B cell (primary cell): Measurements from ENCODE around the gene RACK1. TPM values are rescaled to one million over a fixed set of nuclear protein-coding genes. Genes with fewer than 3 reads are reported as not detected.

Experiments
- ATAC-seq: fragments of 200-7000 bp; cut with Tn5 transposase; one replicate; pipeline ENCODE4 v1.10.0; 2021; ENCODE audit warnings: low read depth, mild to moderate bottlenecking, moderate number of reproducible peaks, moderate library complexity
- CTCF ChIA-PET: fragments of 350-600 bp; sonication (Branson Sonifier 250); formaldehyde crosslinking; loops from one replicate; lab custom pipeline; 2021; ENCODE audit warnings: antibody characterized with exemption, inconsistent platforms; lab: Charles Lee
- POLR2A ChIA-PET: fragments of 350-600 bp; sonication (Branson Sonifier 250); formaldehyde crosslinking; loops from one replicate; lab custom pipeline; 2021; ENCODE audit warnings: antibody characterized with exemption; lab: Charles Lee
- DNase-seq: peaks from one replicate; pipeline ENCODE4 v3.0.0; 2013
- H2AFZ ChIP-seq: 2 replicates; pipeline ENCODE4 v1.6.1; 2012; ENCODE audit warnings: mild to moderate bottlenecking, low read depth, low read length; ENCODE audit not compliant: insufficient read depth, poor library complexity, severe bottlenecking
- H3K27ac ChIP-seq, 2 donors: 1 replicate in 1 of 2; 2 replicates in 1 of 2; pipeline ENCODE4 v1.5.1; 2012 to 2013; ENCODE audit warnings: low read length in 2 of 2, mild to moderate bottlenecking in 2 of 2, moderate library complexity in 1 of 2
- H3K27me3 ChIP-seq, 4 experiments: fragments of 200-600 bp in 1 of 4; sonication (generic) in 1 of 4; replicated peaks in 1 of 4; 1 replicate in 2 of 4; 2 replicates in 2 of 4; pipeline versions ENCODE4 v1.6.1 to v1.7.0; 2013 to 2016; ENCODE audit warnings: low read length in 3 of 4, mild to moderate bottlenecking in 2 of 4, mixed read lengths in 1 of 4, moderate library complexity in 1 of 4; ENCODE audit not compliant: insufficient read depth in 4 of 4, control insufficient read depth in 3 of 4; ENCODE audit errors: control extremely low read depth in 1 of 4
- H3K36me3 ChIP-seq, 2 experiments: replicated peaks in 1 of 2; 1 replicate in 1 of 2; 2 replicates in 1 of 2; pipeline versions ENCODE4 v1.6.1 to v1.7.1; 2013; ENCODE audit warnings: low read length in 1 of 2; ENCODE audit not compliant: insufficient read depth in 2 of 2, control insufficient read depth in 1 of 2; ENCODE audit errors: control extremely low read depth in 1 of 2, extremely low read depth in 1 of 2
- H3K4me1 ChIP-seq, 2 donors: fragments of 200-600 bp in 1 of 2; sonication (generic) in 1 of 2; 1 replicate in 1 of 2; 2 replicates in 1 of 2; pipeline versions ENCODE4 v1.5.1 to v1.6.1; 2013 to 2017; ENCODE audit warnings: low read length in 2 of 2; ENCODE audit not compliant: control insufficient read depth in 2 of 2, insufficient read depth in 2 of 2
- H3K4me2 ChIP-seq: replicated peaks from 2 replicates; pipeline ENCODE3; 2012; ENCODE audit warnings: mild to moderate bottlenecking, low read depth, low read length; ENCODE audit not compliant: poor library complexity, severe bottlenecking
- H3K4me3 ChIP-seq, 5 experiments: fragments of 200-600 bp in 1 of 5; sonication (generic) in 1 of 5; 1 replicate in 3 of 5; 2 replicates in 2 of 5; pipeline versions ENCODE4 v1.5.1 to v1.7.0; 2011 to 2016; ENCODE audit warnings: low read length in 4 of 5, mild to moderate bottlenecking in 4 of 5, low read depth in 2 of 5, control low read depth in 1 of 5, moderate library complexity in 1 of 5; ENCODE audit not compliant: insufficient read depth in 1 of 5; ENCODE audit errors: control extremely low read depth in 1 of 5, extremely low read depth in 1 of 5
- H3K79me2 ChIP-seq: fragments of 200-600 bp; sonication (generic); one replicate; pipeline ENCODE4 v1.6.0; 2016; ENCODE audit warnings: low read length; ENCODE audit not compliant: control insufficient read depth, insufficient read depth
- H3K9ac ChIP-seq: fragments of 200-600 bp; sonication (generic); 2 replicates; pipeline ENCODE4 v1.6.1; 2017; ENCODE audit warnings: mild to moderate bottlenecking, low read length, moderate library complexity
- H3K9me3 ChIP-seq, 3 donors: one replicate each; pipeline versions ENCODE4 v1.6.1 to v1.7.1; 2013; ENCODE audit warnings: low read length in 2 of 3; ENCODE audit not compliant: control insufficient read depth in 2 of 3, insufficient read depth in 1 of 3; ENCODE audit errors: control extremely low read depth in 1 of 3
- H4K20me1 ChIP-seq: 2 replicates; pipeline ENCODE4 v1.6.0; 2012; ENCODE audit warnings: mild to moderate bottlenecking, low read length; ENCODE audit not compliant: insufficient read depth, control insufficient read depth, poor library complexity, severe bottlenecking
- H3K27ac Mint-ChIP-seq: one replicate; pipeline ENCODE4 v1.8.0; 2021; ENCODE audit warnings: mixed read lengths
- H3K27me3 Mint-ChIP-seq: one replicate; pipeline ENCODE4 v1.8.0; 2021; ENCODE audit warnings: mixed read lengths
- H3K4me1 Mint-ChIP-seq: one replicate; pipeline ENCODE4 v1.8.0; 2021; ENCODE audit warnings: mixed read lengths
- H3K4me3 Mint-ChIP-seq: one replicate; pipeline ENCODE4 v1.8.0; 2021; ENCODE audit warnings: mixed read lengths
- H3K9me3 Mint-ChIP-seq: one replicate; pipeline ENCODE4 v1.8.0; 2022; ENCODE audit warnings: mixed read lengths; ENCODE audit not compliant: insufficient read depth
- CTCF ChIP-seq: fragments of 200-600 bp; IDR thresholded peaks from one replicate; pipeline ENCODE4 v1.8.0; 2022; ENCODE audit warnings: antibody characterized with exemption, mild to moderate bottlenecking
- EZH2 ChIP-seq: IDR thresholded peaks from 2 replicates; pipeline ENCODE4 v1.6.1; 2012; ENCODE audit warnings: borderline replicate concordance, low read depth, mild to moderate bottlenecking, moderate library complexity, low read length; ENCODE audit not compliant: insufficient read depth, poor library complexity, severe bottlenecking
- WGBS: methylation state at CpG from one replicate; pipeline ENCODE4 v1.1.5; 2013; ENCODE audit warnings: missing lambda C conversion rate; ENCODE audit not compliant: insufficient coverage; 5-methylcytosine and 5-hydroxymethylcytosine counted together
- intact Hi-C: fragments of 100-400 bp; cut with micrococcal nuclease; formaldehyde crosslinking; loops from one replicate; pipeline ENCODE4 v1.10.0; 2022
- polyA plus RNA-seq: library from polyadenylated mRNA; depleted of rRNA; stranded (reverse); fragments of >200 nt; gene quantifications from 2 replicates; pipeline ENCODE4 v1.2.3, GENCODE V29; 2012
- total RNA-seq, 2 donors: library from RNA; stranded (reverse); fragments of 120-200 nt in 1 of 2; gene quantifications; 1 replicate in 1 of 2; 2 replicates in 1 of 2; pipeline versions ENCODE4 v1.2.3 to v1.2.4, GENCODE V29; 2013 to 2022

Gene RACK1
- total and polyA plus RNA-seq, 2 donors (not counting 1 experiment from before 2014, with no cell fraction given) = 2,047 to 4,130 TPM

- no peaks in the 10 kb centered on the region for H3K9me3 Mint-ChIP-seq
- no peaks in the 10 kb centered on the region for H3K27me3 Mint-ChIP-seq
- no peaks in the 10 kb centered on the region for H3K27me3 ChIP-seq
- H3K4me1 ChIP-seq = peaks cover 18 to 41% of the 10 kb centered on the region in 2 donors
- H2AFZ ChIP-seq = peak within 1 kb of the TSS; percentile 89
- CTCF ChIA-PET = interaction anchor here (0.9 to 3.8 kb wide), 8 partner anchors 12 to 50 kb away, joined by 3 to 48 read pairs (median 10); partner anchors contain the start of genes RACK1 and TRIM52
- peaks cover 54% of the 10 kb centered on the region for H3K4me1 Mint-ChIP-seq
- H3K9ac ChIP-seq = peak within 1 kb of the TSS; percentile 79
- peak within 1 kb of the TSS; percentile 68 to 95 (median 89) for H3K4me3 ChIP-seq
- DNase-seq (peak; percentile 99), ATAC-seq (peak; percentile 68)
- peaks cover 0 to 2% of the 10 kb centered on the region in 2 experiments for H3K36me3 ChIP-seq
- WGBS = 2% methylated on average over 46 of the region's 59 CpGs
- H4K20me1 ChIP-seq = no peaks in the 10 kb centered on the region
- H3K4me3 Mint-ChIP-seq = peak within 1 kb of the TSS; percentile 94
- H3K27ac ChIP-seq = peak within 1 kb of the TSS; percentile 95
- H3K27ac Mint-ChIP-seq = peak within 1 kb of the TSS; percentile 98
- H3K79me2 ChIP-seq = peaks cover 36% of the 10 kb centered on the region
- TF ChIP-seq EZH2 = no peak
- TF ChIP-seq CTCF = no peak
- H3K4me2 ChIP-seq = peak within 1 kb of the TSS; percentile 95
- peaks cover 0 to 18% (median 0%) of the 10 kb centered on the region in 3 donors for H3K9me3 ChIP-seq
- intact Hi-C loops = loop anchor here (1.0 to 2.0 kb wide), 6 partner anchors 21 to 420 kb away; partner anchors contain the start of genes MGAT1, TRIM52 and ZFP62
- POLR2A ChIA-PET = interaction anchor here (0.6 to 3.5 kb wide), 14 partner anchors 16 to 622 kb away, joined by 3 to 74 read pairs (median 7); partner anchors contain the start of genes RACK1 and TRIM52
Observed at GRCh38 chr5:181223058-181223728, 20.5 kb downstream of the RACK1 start, which contains the start of gene TRIM41. TSS of gene TRIM41 (plus strand) at chr5:181223281. CDS start at chr5:181224000, 719 bp downstream.
